Upper lobe of left lung (tissue), 6 donors: Measurements from ENCODE around the gene PTPRN2. TPM values are rescaled to one million over a fixed set of nuclear protein-coding genes. Genes with fewer than 3 reads are reported as not detected.

Experiments
- ATAC-seq, 2 donors: fragments of 200-7000 bp; cut with Tn5 transposase; one replicate each; pipeline ENCODE4 v1.9.1; 2022; ENCODE audit warnings: mild to moderate bottlenecking in 2 of 2, moderate library complexity in 2 of 2; ENCODE audit not compliant: low FRiP score in 2 of 2
- DNase-seq, 2 donors: peaks; one replicate each; pipeline ENCODE4 v3.0.0-alpha.2; 2019 to 2020
- H3K27ac ChIP-seq, 4 donors: fragments of 200-600 bp; sonication (generic); one replicate each; pipeline ENCODE4 v1.5.1; 2016 to 2019
- H3K27me3 ChIP-seq, 4 donors: fragments of 200-600 bp; sonication (generic); one replicate each; pipeline ENCODE4 v1.5.1; 2017 to 2019
- H3K36me3 ChIP-seq, 4 donors: fragments of 200-600 bp; sonication (generic); one replicate each; pipeline ENCODE4 v1.5.1; 2016 to 2019
- H3K4me1 ChIP-seq, 4 donors: fragments of 200-600 bp; sonication (generic); one replicate each; pipeline ENCODE4 v1.5.1; 2018 to 2019
- H3K4me3 ChIP-seq, 4 donors: fragments of 200-600 bp; sonication (generic); one replicate each; pipeline ENCODE4 v1.5.1; 2017 to 2019; ENCODE audit warnings: mild to moderate bottlenecking in 2 of 4, moderate library complexity in 1 of 4
- H3K9me3 ChIP-seq, 4 donors: fragments of 200-600 bp; sonication (generic); one replicate each; pipeline ENCODE4 v1.5.1; 2018 to 2019
- CTCF ChIP-seq, 6 experiments: fragments of 450-650 bp in 4 of 6; fragments of 200-600 bp in 2 of 6; sonication (generic) in 2 of 6; IDR thresholded peaks; one replicate each; pipeline ENCODE4 v1.5.1; 2016 to 2019; ENCODE audit warnings: antibody characterized with exemption in 6 of 6
- EP300 ChIP-seq, 4 donors: sonication (generic); formaldehyde crosslinking; IDR thresholded peaks; one replicate each; pipeline ENCODE4 v1.5.1; 2017; ENCODE audit warnings: antibody characterized with exemption in 4 of 4, control low read depth in 2 of 4
- POLR2A ChIP-seq, 4 donors: fragments of 450-650 bp; IDR thresholded peaks; one replicate each; pipeline ENCODE4 v1.5.1; 2016 to 2017; ENCODE audit warnings: antibody characterized with exemption in 4 of 4, mild to moderate bottlenecking in 2 of 4
- POLR2AphosphoS5 ChIP-seq, 2 donors: sonication (generic); formaldehyde crosslinking; IDR thresholded peaks; one replicate each; pipeline ENCODE4 v1.5.1; 2017; ENCODE audit warnings: antibody characterized with exemption in 2 of 2
- WGBS, 2 donors: methylation state at CpG; one replicate each; pipeline ENCODE4 v1.1.5; 2017 to 2018; 5-methylcytosine and 5-hydroxymethylcytosine counted together
- total RNA-seq, 6 donors: library from RNA; depleted of rRNA in 4 of 6; stranded (reverse); fragments of >200 nt in 4 of 6; gene quantifications; one replicate each; pipeline versions ENCODE4 v1.1.0 to v1.2.1, GENCODE V29; 2016 to 2021
- donor health status: DM: no; HTN: no; CAD: no; lungs with moderate emphysema.
- donor health status: DM: no; HTN: yes; CAD: no; lungs with severe emphysema.

PTPRN2 gene
- total RNA-seq, 6 donors from 2014 or later, result 3.3 to 7.9 (median 5.2) TPM

DNA sequence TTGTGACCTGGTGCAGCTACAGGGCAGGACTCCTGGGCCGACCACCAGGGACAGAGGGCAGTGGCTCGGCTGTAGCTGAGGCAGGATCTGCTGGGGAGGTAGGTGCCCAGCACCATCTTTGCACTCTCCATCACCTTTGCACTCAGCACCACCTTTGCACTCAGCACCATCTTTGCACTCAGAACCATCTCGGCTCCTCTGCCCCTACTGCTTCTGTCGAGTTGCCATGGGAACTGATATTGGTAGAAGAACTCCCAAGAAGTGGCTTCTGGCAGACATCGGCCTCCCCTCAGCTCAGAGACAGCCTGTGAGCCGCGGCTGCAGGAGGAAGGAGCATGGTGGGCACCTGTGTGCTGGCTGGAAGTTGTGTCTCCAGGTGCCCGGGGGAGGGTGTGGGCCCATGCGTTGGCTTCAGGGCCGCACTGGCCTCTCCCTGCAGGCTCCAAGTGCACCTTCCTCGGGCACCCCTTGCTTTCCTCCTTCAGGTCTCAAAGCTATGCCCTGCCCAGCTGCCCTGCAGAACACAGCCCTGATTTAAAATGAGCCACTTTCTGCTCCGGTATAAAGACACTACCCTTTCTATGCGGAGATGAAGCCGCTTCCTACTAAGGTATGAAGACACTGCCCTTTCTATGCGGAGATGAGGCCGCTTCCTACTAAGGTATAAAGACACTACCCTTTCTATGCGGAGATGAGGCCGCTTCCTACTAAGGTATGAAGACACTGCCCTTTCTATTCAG is 514.5 kb downstream of the PTPRN2 start:
- no peaks in the 10 kb centered on the region for H3K9me3 ChIP-seq
- H3K27ac ChIP-seq, result no peak overlapping the region
- WGBS, 2 donors, result 86 to 89% methylated on average over 13 to 18 of the region's 18 CpGs
- no peaks in the 10 kb centered on the region for H3K4me1 ChIP-seq
- H3K4me3 ChIP-seq, result no peak overlapping the region
- peak in 1 of 2 donors; percentile 7 for ATAC-seq
- H3K27me3 ChIP-seq, result no peaks in the 10 kb centered on the region
- TF ChIP-seq POLR2A (IDR thresholded peaks at IDR 0.05), result no peak
- no peak for TF ChIP-seq POLR2AphosphoS5 (IDR thresholded peaks at IDR 0.05)
- TF ChIP-seq EP300 (IDR thresholded peaks at IDR 0.05), result no peak
- no peak for TF ChIP-seq CTCF (IDR thresholded peaks at IDR 0.05)
- no peaks in the 10 kb centered on the region for H3K36me3 ChIP-seq
- peak in 1 of 2 donors; percentile 38 for DNase-seq

DNA sequence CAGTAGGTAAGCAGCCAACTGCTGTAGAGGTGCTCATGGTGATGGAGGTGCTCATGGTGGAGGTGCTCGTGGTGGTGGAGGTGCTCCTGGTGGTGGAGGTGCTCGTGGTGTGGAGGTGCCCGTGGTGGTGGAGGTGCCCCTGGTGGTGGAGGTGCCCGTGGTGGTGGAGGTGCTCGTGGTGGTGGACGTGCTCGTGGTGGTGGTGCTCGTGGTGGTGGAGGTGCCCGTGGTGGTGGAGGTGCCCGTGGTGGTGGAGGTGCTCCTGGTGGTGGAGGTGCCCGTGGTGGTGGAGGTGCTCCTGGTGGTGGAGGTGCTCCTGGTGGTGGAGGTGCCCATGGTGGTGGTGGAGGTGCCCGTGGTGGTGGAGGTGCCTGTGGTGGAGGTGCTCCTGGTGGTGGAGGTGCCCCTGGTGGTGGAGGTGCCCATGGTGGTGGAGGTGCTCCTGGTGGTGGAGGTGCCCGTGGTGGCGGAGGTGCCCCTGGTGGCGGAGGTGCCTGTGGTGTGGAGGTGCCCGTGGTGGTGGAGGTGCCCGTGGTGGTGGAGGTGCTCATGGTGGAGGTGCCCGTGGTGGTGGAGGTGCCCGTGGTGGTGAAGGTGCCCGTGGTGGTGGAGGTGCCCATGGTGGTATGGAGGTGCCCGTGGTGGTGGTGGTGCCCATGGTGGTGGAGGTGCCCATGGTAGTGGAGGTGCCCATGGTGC is 517.3 kb downstream of the PTPRN2 start:
- no peak for TF ChIP-seq POLR2A (IDR thresholded peaks at IDR 0.05)
- Histone ChIP-seq H3K4me1 (no peaks in the 10 kb centered on the region), H3K27me3 (no peaks in the 10 kb centered on the region), H3K9me3 (no peaks in the 10 kb centered on the region), H3K36me3 (no peaks in the 10 kb centered on the region), H3K4me3 (no peak overlapping the region), H3K27ac (no peak overlapping the region)
- ATAC-seq (no peak), DNase-seq (no peak)
- WGBS, 2 donors, result 90 to 92% methylated on average over 20 to 21 of the region's 21 CpGs

DNA sequence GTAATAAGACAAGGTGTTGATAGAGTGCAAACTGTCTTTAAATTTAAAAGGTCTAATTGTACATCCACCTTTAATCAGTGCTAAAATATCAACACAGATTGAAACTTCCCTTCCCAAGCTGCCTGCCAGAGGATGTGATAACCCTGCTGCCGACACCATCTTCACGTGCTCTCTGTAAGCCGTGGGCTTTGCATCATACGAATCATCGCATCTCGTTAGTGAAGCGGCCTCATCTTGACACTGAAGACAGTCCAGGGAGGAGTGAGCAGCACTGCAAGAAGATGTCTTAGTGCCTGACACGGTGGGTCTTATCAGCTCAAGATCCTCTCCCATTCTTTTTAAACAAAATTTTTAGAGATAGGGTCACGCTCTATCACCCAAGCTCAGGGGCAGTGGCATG is 518.8 kb downstream of the PTPRN2 start:
- ATAC-seq (no peak), DNase-seq (no peak)
- WGBS, 2 donors, result 89 to 92% methylated on average over 9 of the region's 9 CpGs
- no peaks in the 10 kb centered on the region for H3K27me3 ChIP-seq
- H3K27ac ChIP-seq, result no peak overlapping the region
- TF ChIP-seq EP300 (IDR thresholded peaks at IDR 0.05) (no peak), CTCF (IDR thresholded peaks at IDR 0.05) (no peak), POLR2AphosphoS5 (IDR thresholded peaks at IDR 0.05) (no peak), POLR2A (IDR thresholded peaks at IDR 0.05) (no peak)
- no peaks in the 10 kb centered on the region for H3K4me1 ChIP-seq
- H3K9me3 ChIP-seq, result no peaks in the 10 kb centered on the region
- no peak overlapping the region for H3K4me3 ChIP-seq
- no peaks in the 10 kb centered on the region for H3K36me3 ChIP-seq

- H3K27me3 ChIP-seq, result no peaks in the 10 kb centered on the region
- H3K27ac ChIP-seq, result no peak overlapping the region
- H3K4me1 ChIP-seq, result no peaks in the 10 kb centered on the region
- 80 to 89% methylated on average over 4 to 14 of the region's 14 CpGs for WGBS, 2 donors
- ATAC-seq, result peak; percentile 18 to 19
- no peak for DNase-seq
- TF ChIP-seq POLR2AphosphoS5 (IDR thresholded peaks at IDR 0.05) (no peak), EP300 (IDR thresholded peaks at IDR 0.05) (no peak), POLR2A (IDR thresholded peaks at IDR 0.05) (no peak), CTCF (IDR thresholded peaks at IDR 0.05) (no peak)
- no peaks in the 10 kb centered on the region for H3K9me3 ChIP-seq
- H3K4me3 ChIP-seq, result no peak overlapping the region
- no peaks in the 10 kb centered on the region for H3K36me3 ChIP-seq
Measured at GRCh38 chr7:158067931-158068482, 519.6 kb downstream of the PTPRN2 start.

- ATAC-seq (peak in 1 of 2 donors; percentile 10), DNase-seq (peak in 1 of 2 donors; percentile 74)
- no peak overlapping the region for H3K27ac ChIP-seq
- H3K4me3 ChIP-seq, result no peak overlapping the region
- no peaks in the 10 kb centered on the region for H3K27me3 ChIP-seq
- no peaks in the 10 kb centered on the region for H3K9me3 ChIP-seq
- H3K4me1 ChIP-seq, result no peaks in the 10 kb centered on the region
- TF ChIP-seq POLR2A (IDR thresholded peaks at IDR 0.05), result no peak
- TF ChIP-seq CTCF (IDR thresholded peaks at IDR 0.05), result no peak
- no peak for TF ChIP-seq POLR2AphosphoS5 (IDR thresholded peaks at IDR 0.05)
- TF ChIP-seq EP300 (IDR thresholded peaks at IDR 0.05), result no peak
- WGBS, 2 donors, result 60 to 70% methylated on average over 17 to 25 of the region's 28 CpGs
- H3K36me3 ChIP-seq, result no peaks in the 10 kb centered on the region
Measured at GRCh38 chr7:158067219-158067930, 520.2 kb downstream of the PTPRN2 start.
